ENCODE measurements around the gene VPS13D.
A peak's percentile ranks its signal among the peaks of the same experiment; 100 is the strongest.

VPS13D gene

DNA sequence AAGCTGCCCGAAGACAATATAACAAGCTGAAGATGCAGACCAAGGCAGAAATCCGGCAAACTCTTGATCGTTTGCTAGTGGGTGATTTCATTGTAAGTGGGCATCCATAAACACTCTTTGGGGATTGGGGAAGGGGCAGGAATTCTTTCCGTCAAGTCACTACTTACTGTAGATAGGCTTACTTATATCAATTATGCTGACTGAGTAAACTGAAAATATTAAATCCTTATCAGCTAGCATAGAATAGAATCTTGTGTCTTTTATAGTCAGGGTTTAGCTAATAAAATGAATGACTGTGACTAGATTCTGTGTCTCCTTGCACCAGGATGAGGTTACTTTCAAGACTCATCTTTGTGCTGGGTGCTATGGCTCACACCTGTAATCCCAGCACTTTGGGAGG, 41.2 kb downstream of the VPS13D start:
- Histone ChIP-seq H3K9me2 (ENCODE audit: low read depth, low read length) (no peaks in the 10 kb centered on the region), H3K36me3 (ENCODE audit: insufficient read depth, low read length) (peaks cover 23% of the 10 kb centered on the region; the same call in 1 of the 2 replicates), H3K4me2 (ENCODE audit: low read length) (no peak overlapping the region), H3K27me3 (ENCODE audit: insufficient read depth, low read length) (no peaks in the 10 kb centered on the region), H3K4me3 (ENCODE audit: low read depth, low read length, poor library complexity, severe bottlenecking) (no peak overlapping the region), H2AFZ (ENCODE audit: low read length) (no peak overlapping the region), H4K20me1 (ENCODE audit: insufficient read depth, low read length) (no peaks in the 10 kb centered on the region), H3K4me1 (ENCODE audit: insufficient read depth, low read length, severe bottlenecking) (no peaks in the 10 kb centered on the region), H3K27ac (ENCODE audit: low read depth, low read length, poor library complexity, severe bottlenecking) (no peak overlapping the region), H3K9ac (ENCODE audit: low read length) (no peak overlapping the region), H3K9me3 (ENCODE audit: low read length) (no peaks in the 10 kb centered on the region), H3F3A (ENCODE audit: insufficient read depth, low read length) (no peaks in the 10 kb centered on the region), H3K79me2 (ENCODE audit: insufficient read depth, low read length) (no peaks in the 10 kb centered on the region)
- TF ChIP-seq EZH2 (IDR thresholded peaks at IDR 0.05; ENCODE audit: borderline replicate concordance, low read length) = no peak
- TF ChIP-seq, protein P1, sequence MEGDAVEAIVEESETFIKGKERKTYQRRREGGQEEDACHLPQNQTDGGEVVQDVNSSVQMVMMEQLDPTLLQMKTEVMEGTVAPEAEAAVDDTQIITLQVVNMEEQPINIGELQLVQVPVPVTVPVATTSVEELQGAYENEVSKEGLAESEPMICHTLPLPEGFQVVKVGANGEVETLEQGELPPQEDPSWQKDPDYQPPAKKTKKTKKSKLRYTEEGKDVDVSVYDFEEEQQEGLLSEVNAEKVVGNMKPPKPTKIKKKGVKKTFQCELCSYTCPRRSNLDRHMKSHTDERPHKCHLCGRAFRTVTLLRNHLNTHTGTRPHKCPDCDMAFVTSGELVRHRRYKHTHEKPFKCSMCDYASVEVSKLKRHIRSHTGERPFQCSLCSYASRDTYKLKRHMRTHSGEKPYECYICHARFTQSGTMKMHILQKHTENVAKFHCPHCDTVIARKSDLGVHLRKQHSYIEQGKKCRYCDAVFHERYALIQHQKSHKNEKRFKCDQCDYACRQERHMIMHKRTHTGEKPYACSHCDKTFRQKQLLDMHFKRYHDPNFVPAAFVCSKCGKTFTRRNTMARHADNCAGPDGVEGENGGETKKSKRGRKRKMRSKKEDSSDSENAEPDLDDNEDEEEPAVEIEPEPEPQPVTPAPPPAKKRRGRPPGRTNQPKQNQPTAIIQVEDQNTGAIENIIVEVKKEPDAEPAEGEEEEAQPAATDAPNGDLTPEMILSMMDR (IDR thresholded peaks at IDR 0.05; ENCODE audit: low read length) = no peak

DNA sequence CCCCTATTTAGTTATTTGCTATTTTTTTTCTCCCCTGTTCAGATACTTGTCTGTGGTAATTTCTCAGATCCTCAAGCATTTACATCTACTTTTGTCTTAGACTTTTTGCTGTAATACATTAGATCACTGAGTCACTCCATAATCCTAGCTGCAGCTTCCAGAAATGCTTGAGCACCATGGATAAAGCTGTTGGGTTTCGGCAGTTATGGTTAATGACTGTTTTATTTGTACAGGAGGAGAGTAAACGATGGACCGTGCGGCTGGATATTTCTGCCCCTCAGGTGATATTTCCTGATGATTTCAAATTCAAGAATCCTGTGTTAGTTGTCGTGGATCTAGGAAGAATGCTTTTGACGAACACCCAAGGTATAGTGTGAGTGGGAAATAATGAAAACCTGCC, 42.9 kb downstream of the VPS13D start:
- Histone ChIP-seq H3K4me1 (ENCODE audit: insufficient read depth, low read length, severe bottlenecking) (no peaks in the 10 kb centered on the region), H3K27ac (ENCODE audit: low read depth, low read length, poor library complexity, severe bottlenecking) (no peak overlapping the region), H3K36me3 (ENCODE audit: insufficient read depth, low read length) (peaks cover 38% of the 10 kb centered on the region; the same call in 1 of the 2 replicates), H3K9me2 (ENCODE audit: low read depth, low read length) (no peaks in the 10 kb centered on the region), H2AFZ (ENCODE audit: low read length) (no peak overlapping the region), H3K9ac (ENCODE audit: low read length) (no peak overlapping the region), H4K20me1 (ENCODE audit: insufficient read depth, low read length) (no peaks in the 10 kb centered on the region), H3K27me3 (ENCODE audit: insufficient read depth, low read length) (no peaks in the 10 kb centered on the region), H3K4me3 (ENCODE audit: low read depth, low read length, poor library complexity, severe bottlenecking) (no peak overlapping the region), H3K9me3 (ENCODE audit: low read length) (no peaks in the 10 kb centered on the region), H3K4me2 (ENCODE audit: low read length) (no peak overlapping the region), H3K79me2 (ENCODE audit: insufficient read depth, low read length) (no peaks in the 10 kb centered on the region), H3F3A (ENCODE audit: insufficient read depth, low read length) (no peaks in the 10 kb centered on the region)
- TF ChIP-seq, protein P1 (IDR thresholded peaks at IDR 0.05; ENCODE audit: low read length) = no peak
- TF ChIP-seq EZH2 (IDR thresholded peaks at IDR 0.05; ENCODE audit: borderline replicate concordance, low read length) = no peak

DNA sequence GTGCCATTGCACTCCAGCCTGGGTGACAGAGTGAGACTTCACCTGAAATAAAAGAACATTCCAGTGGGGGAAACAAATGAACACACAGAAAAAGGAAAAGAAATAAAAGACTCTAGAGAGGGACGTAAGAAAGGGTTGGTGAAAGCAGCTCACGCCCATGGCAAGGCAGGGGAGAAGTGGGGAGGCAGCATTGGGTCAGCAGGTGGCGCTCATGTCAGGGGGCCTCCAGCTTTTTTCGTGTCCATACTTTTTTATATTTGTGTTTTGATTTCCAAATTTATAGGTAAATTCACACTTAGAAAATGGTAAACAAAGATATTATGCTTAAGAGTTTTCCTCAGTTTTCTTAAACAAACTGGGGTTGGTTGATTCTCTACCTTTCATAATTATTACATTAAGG, 45.5 kb downstream of the VPS13D start:
- Histone ChIP-seq H3K9ac (ENCODE audit: low read length) (no peak overlapping the region), H3K36me3 (ENCODE audit: insufficient read depth, low read length) (peaks cover 26% of the 10 kb centered on the region; the same call in 1 of the 2 replicates), H3F3A (ENCODE audit: insufficient read depth, low read length) (no peaks in the 10 kb centered on the region), H3K9me2 (ENCODE audit: low read depth, low read length) (no peaks in the 10 kb centered on the region), H3K27ac (ENCODE audit: low read depth, low read length, poor library complexity, severe bottlenecking) (no peak overlapping the region), H3K79me2 (ENCODE audit: insufficient read depth, low read length) (no peaks in the 10 kb centered on the region), H3K27me3 (ENCODE audit: insufficient read depth, low read length) (no peaks in the 10 kb centered on the region), H2AFZ (ENCODE audit: low read length) (no peak overlapping the region), H3K9me3 (ENCODE audit: low read length) (no peaks in the 10 kb centered on the region), H3K4me1 (ENCODE audit: insufficient read depth, low read length, severe bottlenecking) (no peaks in the 10 kb centered on the region), H3K4me2 (ENCODE audit: low read length) (no peak overlapping the region), H4K20me1 (ENCODE audit: insufficient read depth, low read length) (no peaks in the 10 kb centered on the region), H3K4me3 (ENCODE audit: low read depth, low read length, poor library complexity, severe bottlenecking) (no peak overlapping the region)
- TF ChIP-seq, protein P1 (IDR thresholded peaks at IDR 0.05; ENCODE audit: low read length) = peak; percentile 70
- TF ChIP-seq EZH2 (IDR thresholded peaks at IDR 0.05; ENCODE audit: borderline replicate concordance, low read length) = no peak
